ENCODE measurements around the gene GRIN3A.

DNA sequence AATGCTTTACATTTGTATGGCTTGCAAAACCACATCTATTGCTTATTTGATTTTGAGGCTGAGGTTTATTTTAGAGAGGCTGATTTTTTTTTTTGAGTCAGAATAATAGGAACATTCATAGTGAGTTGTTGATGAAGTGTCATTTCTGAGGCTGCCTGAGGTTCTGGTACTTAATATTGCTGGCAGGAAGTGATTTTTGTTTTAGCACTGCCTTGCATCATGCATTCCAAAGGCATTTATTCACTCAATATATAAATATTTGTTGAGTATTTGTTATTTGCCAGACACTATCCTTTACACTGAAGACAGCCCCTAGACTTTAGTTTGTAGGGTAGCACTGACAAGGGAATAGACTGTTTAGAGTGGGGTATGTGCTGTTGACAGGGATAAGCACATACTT is 202.1 kb downstream of the GRIN3A start:
- TF ChIP-seq, protein P1, sequence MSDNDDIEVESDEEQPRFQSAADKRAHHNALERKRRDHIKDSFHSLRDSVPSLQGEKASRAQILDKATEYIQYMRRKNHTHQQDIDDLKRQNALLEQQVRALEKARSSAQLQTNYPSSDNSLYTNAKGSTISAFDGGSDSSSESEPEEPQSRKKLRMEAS (IDR thresholded peaks at IDR 0.05), result no peak
- TF ChIP-seq, protein P2, sequence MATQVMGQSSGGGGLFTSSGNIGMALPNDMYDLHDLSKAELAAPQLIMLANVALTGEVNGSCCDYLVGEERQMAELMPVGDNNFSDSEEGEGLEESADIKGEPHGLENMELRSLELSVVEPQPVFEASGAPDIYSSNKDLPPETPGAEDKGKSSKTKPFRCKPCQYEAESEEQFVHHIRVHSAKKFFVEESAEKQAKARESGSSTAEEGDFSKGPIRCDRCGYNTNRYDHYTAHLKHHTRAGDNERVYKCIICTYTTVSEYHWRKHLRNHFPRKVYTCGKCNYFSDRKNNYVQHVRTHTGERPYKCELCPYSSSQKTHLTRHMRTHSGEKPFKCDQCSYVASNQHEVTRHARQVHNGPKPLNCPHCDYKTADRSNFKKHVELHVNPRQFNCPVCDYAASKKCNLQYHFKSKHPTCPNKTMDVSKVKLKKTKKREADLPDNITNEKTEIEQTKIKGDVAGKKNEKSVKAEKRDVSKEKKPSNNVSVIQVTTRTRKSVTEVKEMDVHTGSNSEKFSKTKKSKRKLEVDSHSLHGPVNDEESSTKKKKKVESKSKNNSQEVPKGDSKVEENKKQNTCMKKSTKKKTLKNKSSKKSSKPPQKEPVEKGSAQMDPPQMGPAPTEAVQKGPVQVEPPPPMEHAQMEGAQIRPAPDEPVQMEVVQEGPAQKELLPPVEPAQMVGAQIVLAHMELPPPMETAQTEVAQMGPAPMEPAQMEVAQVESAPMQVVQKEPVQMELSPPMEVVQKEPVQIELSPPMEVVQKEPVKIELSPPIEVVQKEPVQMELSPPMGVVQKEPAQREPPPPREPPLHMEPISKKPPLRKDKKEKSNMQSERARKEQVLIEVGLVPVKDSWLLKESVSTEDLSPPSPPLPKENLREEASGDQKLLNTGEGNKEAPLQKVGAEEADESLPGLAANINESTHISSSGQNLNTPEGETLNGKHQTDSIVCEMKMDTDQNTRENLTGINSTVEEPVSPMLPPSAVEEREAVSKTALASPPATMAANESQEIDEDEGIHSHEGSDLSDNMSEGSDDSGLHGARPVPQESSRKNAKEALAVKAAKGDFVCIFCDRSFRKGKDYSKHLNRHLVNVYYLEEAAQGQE (IDR thresholded peaks at IDR 0.05; ENCODE audit: low read depth), result no peak
